Measurements from ENCODE around the gene DMRTB1. TPM values are rescaled to one million over a fixed set of nuclear protein-coding genes. Genes with fewer than 3 reads are reported as not detected.

DMRTB1 gene
- polyA plus RNA-seq, 3 donors: not detected

DNA sequence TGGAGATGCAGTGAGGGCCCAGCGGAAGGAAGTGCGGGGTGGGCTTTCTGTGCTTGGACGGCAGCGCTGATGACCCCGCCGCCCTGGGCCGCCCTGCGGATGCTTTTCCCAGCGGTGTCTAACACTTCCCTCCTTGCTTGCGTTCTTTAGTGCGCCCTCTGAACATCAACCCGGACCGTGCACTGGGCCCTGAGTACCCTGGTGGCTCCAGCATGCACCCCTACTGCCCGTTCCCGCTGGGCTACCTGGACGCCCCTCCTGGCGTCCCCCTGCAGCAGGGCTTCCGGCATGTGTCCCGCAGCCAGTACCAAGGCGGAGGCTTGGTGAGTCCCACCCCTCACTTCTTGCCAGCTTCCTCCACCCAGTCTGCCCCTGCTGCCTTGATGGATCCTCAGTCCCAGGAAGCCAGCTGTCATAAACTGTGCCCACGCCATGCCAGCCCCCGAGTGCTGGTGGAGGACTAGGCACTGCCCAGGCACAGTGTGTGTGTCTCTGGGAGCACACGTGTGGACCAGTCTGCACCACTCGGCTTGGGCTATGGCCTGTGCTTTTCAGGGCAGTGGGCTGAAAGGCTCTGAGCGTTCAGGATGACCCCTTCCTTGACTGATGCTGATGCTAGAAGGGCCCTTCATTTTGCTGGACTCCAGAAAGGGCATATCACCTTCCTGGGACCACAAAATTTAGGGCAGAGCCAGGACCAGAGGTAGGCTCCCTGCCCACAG is 2.3 kb downstream of the DMRTB1 start:
- H3K9ac ChIP-seq (ENCODE audit: insufficient read depth, low read length, poor library complexity, severe bottlenecking): no peak overlapping the region
- no peak overlapping the region for H3K4me3 ChIP-seq (replicated peaks in 1 of 3; ENCODE audit: low read depth in 2 of 3, low read length in 3 of 3)
- no peaks in the 10 kb centered on the region for H4K20me1 ChIP-seq (ENCODE audit: insufficient read depth, low read length)
- no peaks in the 10 kb centered on the region for H3K36me3 ChIP-seq (replicated peaks in 1 of 2; ENCODE audit: control insufficient read depth in 1 of 2, insufficient read depth in 2 of 2, low read length in 2 of 2)
- H3K36me3 Mint-ChIP-seq: no peaks in the 10 kb centered on the region
- no peaks in the 10 kb centered on the region for H3K79me2 ChIP-seq (ENCODE audit: insufficient read depth, low read length)
- no peak overlapping the region for H2AFZ ChIP-seq (ENCODE audit: insufficient read depth, low read depth, low read length, poor library complexity, severe bottlenecking)
- no peak overlapping the region for H3K27ac ChIP-seq (ENCODE audit: low read depth in 1 of 2, low read length in 2 of 2)
- no peaks in the 10 kb centered on the region for H3K27me3 ChIP-seq (ENCODE audit: control insufficient read depth in 2 of 2, insufficient read depth in 2 of 2, low read length in 2 of 2)
- TF ChIP-seq, protein P1, sequence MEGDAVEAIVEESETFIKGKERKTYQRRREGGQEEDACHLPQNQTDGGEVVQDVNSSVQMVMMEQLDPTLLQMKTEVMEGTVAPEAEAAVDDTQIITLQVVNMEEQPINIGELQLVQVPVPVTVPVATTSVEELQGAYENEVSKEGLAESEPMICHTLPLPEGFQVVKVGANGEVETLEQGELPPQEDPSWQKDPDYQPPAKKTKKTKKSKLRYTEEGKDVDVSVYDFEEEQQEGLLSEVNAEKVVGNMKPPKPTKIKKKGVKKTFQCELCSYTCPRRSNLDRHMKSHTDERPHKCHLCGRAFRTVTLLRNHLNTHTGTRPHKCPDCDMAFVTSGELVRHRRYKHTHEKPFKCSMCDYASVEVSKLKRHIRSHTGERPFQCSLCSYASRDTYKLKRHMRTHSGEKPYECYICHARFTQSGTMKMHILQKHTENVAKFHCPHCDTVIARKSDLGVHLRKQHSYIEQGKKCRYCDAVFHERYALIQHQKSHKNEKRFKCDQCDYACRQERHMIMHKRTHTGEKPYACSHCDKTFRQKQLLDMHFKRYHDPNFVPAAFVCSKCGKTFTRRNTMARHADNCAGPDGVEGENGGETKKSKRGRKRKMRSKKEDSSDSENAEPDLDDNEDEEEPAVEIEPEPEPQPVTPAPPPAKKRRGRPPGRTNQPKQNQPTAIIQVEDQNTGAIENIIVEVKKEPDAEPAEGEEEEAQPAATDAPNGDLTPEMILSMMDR (IDR thresholded peaks at IDR 0.05): no peak
- intact Hi-C loops (cut with micrococcal nuclease): no loop called here
- no peaks in the 10 kb centered on the region for H3K4me1 Mint-ChIP-seq
- H3K27ac Mint-ChIP-seq: peak overlapping the region in 1 of 7 donors; percentile 46
- H3K9me3 ChIP-seq (replicated peaks in 1 of 2; ENCODE audit: control insufficient read depth in 1 of 2, insufficient read depth in 1 of 2, low read length in 2 of 2): no peaks in the 10 kb centered on the region
- 96% methylated on average over 25 of the region's 25 CpGs for WGBS (ENCODE audit: insufficient coverage)
- DNase-seq: no peak
- no peak overlapping the region for H3K4me2 ChIP-seq (replicated peaks; ENCODE audit: extremely low read depth, low read length, poor library complexity, severe bottlenecking)
- peaks cover 0 to 2% (median 0%) of the 10 kb centered on the region in 7 donors for H3K9me3 Mint-ChIP-seq
- no peak overlapping the region for H3K4me3 Mint-ChIP-seq
- H3K27me3 Mint-ChIP-seq (ENCODE audit: low read depth in 3 of 3): peaks cover 0 to 1% (median 0%) of the 10 kb centered on the region in 3 donors
- H3K4me1 ChIP-seq (ENCODE audit: control insufficient read depth in 1 of 2, insufficient read depth in 2 of 2, low read length in 2 of 2): no peaks in the 10 kb centered on the region

DNA sequence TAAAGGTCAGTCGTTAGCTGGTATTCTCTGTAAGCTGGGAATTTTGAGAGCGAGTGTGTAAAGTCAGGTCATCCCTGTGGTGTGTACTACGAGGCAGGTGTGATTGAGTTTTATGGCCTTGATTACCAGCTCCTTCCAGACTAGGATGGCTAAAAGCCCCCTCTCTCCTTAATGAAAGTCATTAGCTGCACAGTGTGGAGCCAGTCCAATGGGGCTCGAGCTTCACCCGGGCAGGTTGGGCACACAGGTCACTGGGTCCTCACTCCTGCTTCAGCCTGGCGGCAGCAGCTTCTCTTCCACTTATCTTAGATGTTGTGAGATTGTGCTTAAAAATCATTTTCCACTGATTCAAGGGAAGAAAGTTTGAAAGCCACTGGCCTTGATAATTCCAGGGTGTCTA is 3.0 kb downstream of the DMRTB1 start:
- Histone ChIP-seq H3K4me2 (replicated peaks; ENCODE audit: extremely low read depth, low read length, poor library complexity, severe bottlenecking) (no peak overlapping the region), H3K36me3 (replicated peaks in 1 of 2; ENCODE audit: control insufficient read depth in 1 of 2, insufficient read depth in 2 of 2, low read length in 2 of 2) (no peaks in the 10 kb centered on the region), H4K20me1 (ENCODE audit: insufficient read depth, low read length) (no peaks in the 10 kb centered on the region), H3K9me3 (replicated peaks in 1 of 2; ENCODE audit: control insufficient read depth in 1 of 2, insufficient read depth in 1 of 2, low read length in 2 of 2) (no peaks in the 10 kb centered on the region), H3K4me3 (replicated peaks in 1 of 3; ENCODE audit: low read depth in 2 of 3, low read length in 3 of 3) (no peak overlapping the region), H3K4me1 (ENCODE audit: control insufficient read depth in 1 of 2, insufficient read depth in 2 of 2, low read length in 2 of 2) (no peaks in the 10 kb centered on the region), H3K79me2 (ENCODE audit: insufficient read depth, low read length) (no peaks in the 10 kb centered on the region), H3K27me3 (ENCODE audit: control insufficient read depth in 2 of 2, insufficient read depth in 2 of 2, low read length in 2 of 2) (no peaks in the 10 kb centered on the region), H2AFZ (ENCODE audit: insufficient read depth, low read depth, low read length, poor library complexity, severe bottlenecking) (no peak overlapping the region), H3K9ac (ENCODE audit: insufficient read depth, low read length, poor library complexity, severe bottlenecking) (no peak overlapping the region), H3K27ac (ENCODE audit: low read depth in 1 of 2, low read length in 2 of 2) (no peak overlapping the region)
- TF ChIP-seq, protein P1 (IDR thresholded peaks at IDR 0.05): no peak
- WGBS (ENCODE audit: insufficient coverage): no CpG with 5 or more reads among the region's 6 CpGs
- Mint-ChIP-seq H3K27ac (no peak overlapping the region), H3K9me3 (peaks cover 0 to 2% (median 0%) of the 10 kb centered on the region in 7 donors), H3K27me3 (ENCODE audit: low read depth in 3 of 3) (peaks cover 0 to 1% (median 0%) of the 10 kb centered on the region in 3 donors), H3K4me3 (no peak overlapping the region), H3K36me3 (no peaks in the 10 kb centered on the region), H3K4me1 (no peaks in the 10 kb centered on the region)
- intact Hi-C loops (cut with micrococcal nuclease): no loop called here
- no peak for DNase-seq
